ENCODE measurements around the gene PRKG1.

Gene PRKG1

GRCh38 chr10:51523440-51523839 is 449.2 kb downstream of the PRKG1 start:
- Histone ChIP-seq H3K9ac (ENCODE audit: low read length) (no peak overlapping the region), H3K4me3 (ENCODE audit: low read length) (no peak overlapping the region), H3K27ac (ENCODE audit: low read depth, low read length) (no peak overlapping the region), H3K4me1 (ENCODE audit: control insufficient read depth, insufficient read depth, low read length) (no peaks in the 10 kb centered on the region), H3K36me3 (ENCODE audit: control insufficient read depth, insufficient read depth, low read length) (no peaks in the 10 kb centered on the region), H3K27me3 (ENCODE audit: control insufficient read depth, insufficient read depth, low read length) (no peaks in the 10 kb centered on the region)

- H3K27me3 ChIP-seq (ENCODE audit: control insufficient read depth, insufficient read depth, low read length): no peaks in the 10 kb centered on the region
- H3K27ac ChIP-seq (ENCODE audit: low read depth, low read length): no peak overlapping the region
- no peaks in the 10 kb centered on the region for H3K4me1 ChIP-seq (ENCODE audit: control insufficient read depth, insufficient read depth, low read length)
- no peak overlapping the region for H3K9ac ChIP-seq (ENCODE audit: low read length)
- H3K36me3 ChIP-seq (ENCODE audit: control insufficient read depth, insufficient read depth, low read length): no peaks in the 10 kb centered on the region
- no peak overlapping the region for H3K4me3 ChIP-seq (ENCODE audit: low read length)
Measured at GRCh38 chr10:51524041-51524440, 449.8 kb downstream of the PRKG1 start.

- Histone ChIP-seq H3K36me3 (ENCODE audit: control insufficient read depth, insufficient read depth, low read length) (no peaks in the 10 kb centered on the region), H3K4me1 (ENCODE audit: control insufficient read depth, insufficient read depth, low read length) (no peaks in the 10 kb centered on the region), H3K27me3 (ENCODE audit: control insufficient read depth, insufficient read depth, low read length) (no peaks in the 10 kb centered on the region), H3K27ac (ENCODE audit: low read depth, low read length) (no peak overlapping the region), H3K4me3 (ENCODE audit: low read length) (no peak overlapping the region), H3K9ac (ENCODE audit: low read length) (no peak overlapping the region)
Measured at GRCh38 chr10:51527522-51528219, 453.4 kb downstream of the PRKG1 start.

- H3K4me3 ChIP-seq (ENCODE audit: low read length): no peak overlapping the region
- no peak overlapping the region for H3K9ac ChIP-seq (ENCODE audit: low read length)
- H3K4me1 ChIP-seq (ENCODE audit: control insufficient read depth, insufficient read depth, low read length): no peaks in the 10 kb centered on the region
- no peaks in the 10 kb centered on the region for H3K27me3 ChIP-seq (ENCODE audit: control insufficient read depth, insufficient read depth, low read length)
- H3K36me3 ChIP-seq (ENCODE audit: control insufficient read depth, insufficient read depth, low read length): no peaks in the 10 kb centered on the region
- H3K27ac ChIP-seq (ENCODE audit: low read depth, low read length): no peak overlapping the region
Measured at GRCh38 chr10:51528527-51528926, 454.2 kb downstream of the PRKG1 start.

- Histone ChIP-seq H3K27ac (ENCODE audit: low read depth, low read length) (no peak overlapping the region), H3K27me3 (ENCODE audit: control insufficient read depth, insufficient read depth, low read length) (no peaks in the 10 kb centered on the region), H3K4me1 (ENCODE audit: control insufficient read depth, insufficient read depth, low read length) (no peaks in the 10 kb centered on the region), H3K36me3 (ENCODE audit: control insufficient read depth, insufficient read depth, low read length) (no peaks in the 10 kb centered on the region), H3K9ac (ENCODE audit: low read length) (no peak overlapping the region), H3K4me3 (ENCODE audit: low read length) (no peak overlapping the region)
Measured at GRCh38 chr10:51530541-51530940, 456.3 kb downstream of the PRKG1 start.

- no peaks in the 10 kb centered on the region for H3K36me3 ChIP-seq (ENCODE audit: control insufficient read depth, insufficient read depth, low read length)
- no peak overlapping the region for H3K9ac ChIP-seq (ENCODE audit: low read length)
Measured at GRCh38 chr10:51532044-51532443, 457.8 kb downstream of the PRKG1 start.

GRCh38 chr10:51542853-51543252 is 468.6 kb downstream of the PRKG1 start:
- Histone ChIP-seq H3K36me3 (ENCODE audit: control insufficient read depth, insufficient read depth, low read length) (no peaks in the 10 kb centered on the region), H3K27me3 (ENCODE audit: control insufficient read depth, insufficient read depth, low read length) (no peaks in the 10 kb centered on the region), H3K9ac (ENCODE audit: low read length) (no peak overlapping the region), H3K4me1 (ENCODE audit: control insufficient read depth, insufficient read depth, low read length) (no peaks in the 10 kb centered on the region), H3K27ac (ENCODE audit: low read depth, low read length) (no peak overlapping the region), H3K4me3 (ENCODE audit: low read length) (no peak overlapping the region)

More at GRCh38 chr10:51532044-51532443, 457.8 kb downstream of the PRKG1 start:
- Histone ChIP-seq H3K27ac (ENCODE audit: low read depth, low read length) (no peak overlapping the region), H3K4me1 (ENCODE audit: control insufficient read depth, insufficient read depth, low read length) (no peaks in the 10 kb centered on the region), H3K4me3 (ENCODE audit: low read length) (no peak overlapping the region), H3K27me3 (ENCODE audit: control insufficient read depth, insufficient read depth, low read length) (no peaks in the 10 kb centered on the region)

GRCh38 chr10:51544933-51545332 is 470.6 kb downstream of the PRKG1 start:
- Histone ChIP-seq H3K4me1 (ENCODE audit: control insufficient read depth, insufficient read depth, low read length) (peaks cover 2% of the 10 kb centered on the region), H3K36me3 (ENCODE audit: control insufficient read depth, insufficient read depth, low read length) (no peaks in the 10 kb centered on the region), H3K9ac (ENCODE audit: low read length) (no peak overlapping the region), H3K4me3 (ENCODE audit: low read length) (no peak overlapping the region), H3K27ac (ENCODE audit: low read depth, low read length) (no peak overlapping the region), H3K27me3 (ENCODE audit: control insufficient read depth, insufficient read depth, low read length) (no peaks in the 10 kb centered on the region)

GRCh38 chr10:51547941-51548340 is 473.7 kb downstream of the PRKG1 start:
- Histone ChIP-seq H3K4me1 (ENCODE audit: control insufficient read depth, insufficient read depth, low read length) (peaks cover 2% of the 10 kb centered on the region), H3K27ac (ENCODE audit: low read depth, low read length) (no peak overlapping the region), H3K27me3 (ENCODE audit: control insufficient read depth, insufficient read depth, low read length) (no peaks in the 10 kb centered on the region)

GRCh38 chr10:51552879-51553278 is 478.6 kb downstream of the PRKG1 start:
- H3K4me1 ChIP-seq (ENCODE audit: control insufficient read depth, insufficient read depth, low read length): peaks cover 2% of the 10 kb centered on the region
- no peaks in the 10 kb centered on the region for H3K27me3 ChIP-seq (ENCODE audit: control insufficient read depth, insufficient read depth, low read length)
- no peak overlapping the region for H3K27ac ChIP-seq (ENCODE audit: low read depth, low read length)
- no peak overlapping the region for H3K9ac ChIP-seq (ENCODE audit: low read length)
- no peak overlapping the region for H3K4me3 ChIP-seq (ENCODE audit: low read length)
- no peaks in the 10 kb centered on the region for H3K36me3 ChIP-seq (ENCODE audit: control insufficient read depth, insufficient read depth, low read length)

More at GRCh38 chr10:51547941-51548340, 473.7 kb downstream of the PRKG1 start:
- Histone ChIP-seq H3K9ac (ENCODE audit: low read length) (no peak overlapping the region), H3K4me3 (ENCODE audit: low read length) (no peak overlapping the region), H3K36me3 (ENCODE audit: control insufficient read depth, insufficient read depth, low read length) (no peaks in the 10 kb centered on the region)

- Histone ChIP-seq H3K4me3 (ENCODE audit: low read length) (no peak overlapping the region), H3K27me3 (ENCODE audit: control insufficient read depth, insufficient read depth, low read length) (no peaks in the 10 kb centered on the region), H3K4me1 (ENCODE audit: control insufficient read depth, insufficient read depth, low read length) (no peaks in the 10 kb centered on the region), H3K36me3 (ENCODE audit: control insufficient read depth, insufficient read depth, low read length) (no peaks in the 10 kb centered on the region), H3K9ac (ENCODE audit: low read length) (no peak overlapping the region), H3K27ac (ENCODE audit: low read depth, low read length) (no peak overlapping the region)
Measured at GRCh38 chr10:51564896-51565510, 490.7 kb downstream of the PRKG1 start.

GRCh38 chr10:51567271-51567670 is 493.0 kb downstream of the PRKG1 start:
- Histone ChIP-seq H3K27me3 (ENCODE audit: control insufficient read depth, insufficient read depth, low read length) (no peaks in the 10 kb centered on the region), H3K9ac (ENCODE audit: low read length) (no peak overlapping the region), H3K27ac (ENCODE audit: low read depth, low read length) (no peak overlapping the region), H3K4me1 (ENCODE audit: control insufficient read depth, insufficient read depth, low read length) (no peaks in the 10 kb centered on the region), H3K4me3 (ENCODE audit: low read length) (no peak overlapping the region), H3K36me3 (ENCODE audit: control insufficient read depth, insufficient read depth, low read length) (no peaks in the 10 kb centered on the region)

- Histone ChIP-seq H3K9ac (ENCODE audit: low read length) (no peak overlapping the region), H3K27ac (ENCODE audit: low read depth, low read length) (no peak overlapping the region), H3K27me3 (ENCODE audit: control insufficient read depth, insufficient read depth, low read length) (no peaks in the 10 kb centered on the region), H3K4me1 (ENCODE audit: control insufficient read depth, insufficient read depth, low read length) (no peaks in the 10 kb centered on the region), H3K4me3 (ENCODE audit: low read length) (no peak overlapping the region), H3K36me3 (ENCODE audit: control insufficient read depth, insufficient read depth, low read length) (no peaks in the 10 kb centered on the region)
Measured at GRCh38 chr10:51569467-51569866, 495.2 kb downstream of the PRKG1 start.

Measured in rectal smooth muscle tissue (tissue), 1 donor.